GM23248 (cell line): ENCODE measurements around the gene GRHPR.

Experiments used
- EZH2 ChIP-seq: fragments of 200-600 bp; sonication (generic); IDR thresholded peaks from 2 replicates; pipeline ENCODE4 v1.6.1; 2018; ENCODE audit warnings: antibody characterized with exemption, mild to moderate bottlenecking; ENCODE audit not compliant: insufficient read depth, poor library complexity, severe bottlenecking
- EZH2phosphoT487 ChIP-seq: fragments of 200-600 bp; sonication (generic); IDR thresholded peaks from 2 replicates; pipeline ENCODE4 v1.6.1; 2018; ENCODE audit warnings: antibody characterized with exemption, moderate library complexity, mild to moderate bottlenecking, low read depth; ENCODE audit not compliant: insufficient read depth

GRCh38 chr9:37466037-37466709 lies 43.7 kb downstream of the GRHPR start:
- TF ChIP-seq EZH2 = no peak
- TF ChIP-seq EZH2phosphoT487 = no peak
